Right renal cortex interstitium (tissue), 3 donors: ENCODE results near the gene RNGTT. TPM values are rescaled to one million over a fixed set of nuclear protein-coding genes. Genes with fewer than 3 reads are reported as not detected.
"Not testable (repeated sequence)": the region's sequence is repeated elsewhere in the genome, so short reads cannot be mapped to it uniquely, and the experiment has no call there.

Experiments
- DNase-seq, 3 donors: peaks; one replicate each; pipeline ENCODE4 v3.0.0-alpha.2; 2013; ENCODE audit warnings: low read depth in 3 of 3, low spot score in 2 of 3
- polyA plus RNA-seq, 3 donors: library from polyadenylated mRNA; unstranded; fragments of 120-200 nt; gene quantifications; one replicate each; pipeline ENCODE4 v1.2.1, GENCODE V29; 2013; ENCODE audit not compliant: insufficient read length in 3 of 3

RNGTT gene
- 10 to 100 TPM; 16.3 to 17.7 (median 17.3) TPM for polyA plus RNA-seq

GRCh38 chr6:88963139-88964090 lies at the start of gene RNGTT:
RNGTT (minus strand) TSS chr6:88963618; CDS start chr6:88963409, 209 bp downstream.
- DNase-seq: peak; percentile 91 to 98 (median 96)

GRCh38 chr6:89011436-89011835 lies 48.0 kb upstream of the RNGTT start:
- no peak for DNase-seq

DNA sequence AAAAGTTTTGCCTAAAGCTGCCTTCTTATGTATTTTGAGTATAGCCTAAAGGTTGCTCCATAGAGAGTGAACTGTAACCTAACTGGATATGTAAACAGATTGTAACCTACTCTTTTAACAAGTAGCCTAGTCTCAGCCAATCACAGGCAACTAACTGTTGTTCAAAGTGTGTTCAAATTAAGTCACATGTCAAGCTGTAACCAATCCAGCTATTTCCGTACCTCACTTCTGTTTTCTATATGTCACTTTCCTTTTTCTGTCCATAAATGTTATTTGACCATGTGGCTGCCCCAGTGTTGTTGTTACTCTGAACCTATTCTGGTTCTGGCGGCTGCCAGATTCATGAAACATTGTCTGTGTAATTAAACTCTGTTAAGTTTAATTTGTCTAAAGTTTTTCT lies 47.4 kb upstream of the RNGTT start:
- DNase-seq: no peak

DNA sequence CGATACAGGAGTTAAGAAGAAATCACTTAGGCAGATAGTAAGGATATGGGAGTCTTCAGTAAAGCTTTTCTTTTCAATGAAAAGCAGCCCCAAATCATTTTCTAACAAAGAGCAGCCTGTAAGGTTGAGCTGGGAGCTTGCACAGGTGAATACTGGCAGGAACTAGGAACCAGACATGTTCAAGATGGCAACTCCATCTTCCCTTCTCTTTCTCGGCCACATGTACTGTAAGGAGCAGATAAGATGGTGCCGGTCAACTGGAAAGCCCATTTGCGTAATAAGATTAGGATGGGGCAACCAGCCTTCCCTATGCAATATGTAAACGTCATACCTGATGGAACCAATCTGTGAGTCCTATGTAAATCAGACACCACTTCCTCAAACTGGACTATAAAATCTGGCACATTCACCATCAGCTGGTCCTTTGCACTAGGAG lies 46.2 kb upstream of the RNGTT start:
- no peak for DNase-seq

GRCh38 chr6:89008815-89009374 lies 45.5 kb upstream of the RNGTT start:
- no peak for DNase-seq

DNA sequence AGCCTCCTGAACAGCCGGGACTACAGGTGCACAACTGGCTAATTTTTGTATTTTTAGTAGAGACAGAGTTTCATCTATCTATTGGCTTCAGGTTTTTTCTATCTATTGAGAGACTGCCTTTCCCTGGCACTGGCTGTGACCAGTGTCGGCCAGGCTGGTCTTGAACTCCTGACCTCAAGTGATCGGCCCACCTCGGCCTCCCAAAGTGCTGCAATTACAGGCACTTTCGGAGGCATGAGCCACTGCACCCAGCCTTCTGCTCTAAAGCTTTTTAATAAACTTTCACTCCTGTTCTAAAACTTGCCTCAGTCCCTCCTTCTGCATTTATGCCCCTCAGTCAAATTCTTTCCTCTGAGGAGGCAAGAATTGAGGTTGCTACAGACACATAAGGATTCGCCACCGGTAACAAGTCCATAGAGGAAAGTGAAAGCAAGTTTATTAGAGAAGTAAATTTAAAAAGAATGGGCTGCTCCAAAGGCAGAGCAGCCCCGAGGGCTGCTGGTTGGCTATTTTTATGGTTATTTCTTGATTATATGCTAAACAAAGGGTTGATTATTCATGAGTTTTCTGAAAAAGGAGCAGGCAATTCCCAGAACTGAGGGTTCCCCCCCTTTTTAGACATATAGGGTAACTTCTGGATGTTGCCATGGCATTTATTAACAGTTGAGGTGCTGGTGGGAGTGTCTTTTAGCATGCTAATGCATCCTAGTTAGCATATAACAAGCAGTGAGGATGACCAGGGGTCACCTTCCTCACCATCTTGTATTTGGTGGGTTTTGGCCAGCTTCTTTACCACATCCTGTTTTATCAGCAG lies 44.8 kb upstream of the RNGTT start:
- DNase-seq: no peak

GRCh38 chr6:89007209-89008000 lies 44.0 kb upstream of the RNGTT start:
- DNase-seq: no peak

DNA sequence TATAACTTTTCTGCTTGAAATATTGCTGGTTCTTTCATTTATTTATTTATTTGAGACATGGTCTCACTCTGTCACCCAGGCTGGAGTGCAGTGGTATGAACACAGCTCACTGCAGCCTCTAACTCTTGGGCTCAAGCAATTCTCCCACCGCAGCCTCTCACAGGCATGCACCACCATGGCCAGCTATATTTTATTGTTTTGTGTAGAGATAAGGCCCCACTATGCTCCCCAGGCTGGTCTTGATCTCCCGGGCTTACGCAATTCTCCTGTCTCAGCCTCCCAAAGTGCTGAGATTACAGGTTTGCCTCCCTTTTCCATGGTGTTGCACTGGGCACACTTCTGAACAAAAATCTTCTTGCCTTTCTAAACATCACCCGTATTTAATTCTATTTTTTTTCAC lies 39.1 kb upstream of the RNGTT start:
- no peak for DNase-seq

- no peak for DNase-seq
Measured at GRCh38 chr6:88997327-88997726, 33.9 kb upstream of the RNGTT start.

DNA sequence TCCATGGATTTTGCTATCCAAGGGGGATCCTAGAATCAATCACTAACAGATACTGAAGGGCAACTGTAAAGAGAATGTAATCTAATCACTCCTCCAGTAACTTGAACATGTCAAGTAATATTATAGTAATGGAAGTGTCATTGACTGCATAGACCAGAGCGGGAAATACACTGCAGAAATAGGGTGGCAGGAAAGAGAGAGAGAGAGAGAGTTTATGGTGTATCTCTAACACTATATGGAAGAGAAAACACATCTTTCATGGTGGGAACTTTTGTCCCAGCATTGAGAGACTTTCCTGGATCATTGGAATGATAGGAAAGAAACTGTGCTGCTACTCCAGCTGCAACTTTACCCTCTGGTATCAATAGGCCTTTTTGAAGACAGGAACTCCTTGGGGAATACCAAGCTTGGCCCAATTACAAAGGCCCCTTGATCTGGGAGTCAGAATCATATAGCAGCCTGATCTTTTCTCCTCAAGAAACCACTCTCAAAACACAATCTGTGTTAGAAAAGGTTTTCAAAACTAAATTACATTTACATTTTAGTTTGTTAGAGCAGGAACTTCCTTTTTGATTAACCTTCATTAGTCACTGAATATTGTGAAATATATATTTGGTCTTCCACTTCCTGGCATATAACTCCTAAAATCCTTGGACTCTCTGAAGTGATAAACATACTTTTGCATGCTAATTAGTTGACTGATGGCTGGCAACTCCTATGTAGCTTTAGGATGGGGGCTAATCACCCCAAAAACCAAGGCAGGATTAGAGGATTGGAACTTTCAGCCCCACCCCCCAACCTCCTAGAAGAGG lies 29.5 kb upstream of the RNGTT start:
- DNase-seq: no peak

- DNase-seq: no peak
Measured at GRCh38 chr6:88989215-88989614, 25.8 kb upstream of the RNGTT start.

GRCh38 chr6:88987922-88988321 lies 24.5 kb upstream of the RNGTT start:
- no peak for DNase-seq

DNA sequence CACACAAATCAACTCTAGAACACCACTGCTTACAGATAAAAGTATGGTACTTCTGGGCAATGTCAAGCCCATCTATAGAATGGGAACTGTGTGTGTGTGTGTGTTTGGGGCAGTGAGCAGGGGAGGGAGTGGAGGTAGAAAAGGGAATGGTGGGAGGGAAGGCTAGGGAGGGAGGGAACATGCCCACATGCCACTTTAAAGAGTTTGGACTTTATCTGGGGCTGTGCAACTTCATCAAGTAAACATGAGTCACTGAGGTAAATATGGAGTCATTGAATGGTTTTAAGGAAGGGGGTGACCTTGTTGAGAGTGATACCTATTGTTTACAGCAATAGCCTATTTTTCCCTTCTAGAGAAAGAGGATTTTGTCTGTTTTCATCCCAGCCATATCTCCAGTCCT lies 22.5 kb upstream of the RNGTT start:
- DNase-seq: no peak

- DNase-seq: no peak
Measured at GRCh38 chr6:88984606-88985005, 21.2 kb upstream of the RNGTT start.

DNA sequence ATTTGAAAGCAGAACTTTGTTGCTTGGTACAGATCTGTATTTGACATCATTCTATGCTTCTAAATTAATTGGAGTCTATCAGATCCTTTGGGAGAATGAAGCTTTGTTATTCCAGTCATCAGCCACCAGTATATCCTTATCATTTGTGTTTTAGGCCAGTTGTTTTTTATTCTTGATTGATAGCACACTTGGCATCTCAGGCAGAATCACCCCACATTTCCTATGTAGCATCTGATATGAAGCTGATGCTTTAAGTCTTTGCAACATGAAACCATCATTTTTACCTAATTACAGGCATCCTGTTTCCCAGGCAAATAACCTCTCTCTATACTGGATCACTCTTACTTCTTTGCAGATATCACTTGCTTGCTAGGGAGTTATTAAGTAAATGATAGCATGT lies 20.7 kb upstream of the RNGTT start:
- DNase-seq: no peak

DNA sequence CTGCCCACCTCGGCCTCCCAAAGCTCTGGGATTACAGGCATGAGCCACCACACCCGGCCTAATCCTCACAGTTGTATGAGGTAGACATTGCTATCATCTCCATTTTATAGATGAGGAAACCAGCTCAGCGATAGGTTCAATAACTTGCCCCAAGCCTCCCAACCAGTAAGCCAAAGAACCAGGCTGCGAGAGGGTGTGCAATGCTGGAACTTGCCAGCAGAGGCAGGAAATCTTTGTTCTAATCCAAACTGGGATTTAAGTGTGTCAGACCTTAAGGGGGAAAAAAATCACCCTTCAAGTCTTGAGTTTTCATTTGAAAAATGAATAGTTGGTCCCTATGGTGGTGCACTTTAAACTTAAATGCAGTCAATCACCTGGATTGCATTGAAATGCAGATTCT lies 20.1 kb upstream of the RNGTT start:
- DNase-seq: no peak

GRCh38 chr6:88983129-88983528 lies 19.7 kb upstream of the RNGTT start:
- DNase-seq: not testable (repeated sequence)

GRCh38 chr6:88982720-88983119 lies 19.3 kb upstream of the RNGTT start:
- peak in 2 of 3 donors; percentile 29 to 47 for DNase-seq

- DNase-seq: no peak
Measured at GRCh38 chr6:88975369-88975768, 12.0 kb upstream of the RNGTT start.
